HG02970 (cell line): Measurements from ENCODE around the gene CDC42SE2.
"Not testable (repeated sequence)": the region's sequence is repeated elsewhere in the genome, so short reads cannot be mapped to it uniquely, and the experiment has no call there.

Experiments used
- ATAC-seq: cut with Tn5 transposase; IDR thresholded peaks from one replicate; pipeline ENCODE4 v1.9.1; 2021; ENCODE audit warnings: mild to moderate bottlenecking, moderate library complexity, moderate number of reproducible peaks; ENCODE audit not compliant: unreplicated experiment, low FRiP score

Gene CDC42SE2

DNA sequence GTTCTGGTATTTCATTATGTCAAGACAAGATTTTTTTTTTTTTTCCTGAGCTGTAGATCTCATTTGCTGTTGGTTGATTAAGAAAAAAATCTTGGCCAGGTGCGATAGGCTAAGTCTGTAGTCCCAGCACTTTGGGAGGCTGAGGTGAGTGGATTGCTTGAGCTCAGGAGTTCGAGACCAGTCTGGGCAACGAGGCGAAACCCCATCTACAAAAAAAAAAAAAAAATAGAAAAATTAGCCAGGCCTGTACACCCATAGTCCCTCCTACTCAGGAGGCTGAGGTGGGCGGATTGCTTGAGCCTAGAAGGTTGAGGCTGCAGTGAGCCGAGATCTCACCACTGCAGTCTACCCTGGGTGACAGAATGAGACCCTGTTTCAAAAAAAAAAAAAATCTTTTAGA is 12.2 kb downstream of the CDC42SE2 start:
- ATAC-seq = no peak

DNA sequence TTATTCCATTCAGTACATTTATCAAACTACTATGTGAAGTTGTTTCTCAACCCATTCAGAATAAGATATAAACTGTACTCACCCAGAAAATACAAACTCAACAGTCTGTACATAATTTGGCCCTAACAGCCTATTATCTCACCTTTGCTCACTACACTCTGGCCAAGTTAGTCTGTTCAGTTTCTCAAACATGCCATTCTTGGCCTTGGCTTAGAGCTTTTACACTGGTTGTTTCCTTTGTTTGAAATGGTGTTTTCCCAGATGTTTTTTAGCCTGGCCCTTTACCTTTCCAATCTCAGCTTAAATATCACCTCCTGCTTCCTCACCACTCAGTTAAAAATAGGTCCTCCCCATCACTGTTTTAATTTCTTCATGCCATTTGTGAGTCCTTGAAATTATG is 13.6 kb downstream of the CDC42SE2 start:
- no peak for ATAC-seq

DNA sequence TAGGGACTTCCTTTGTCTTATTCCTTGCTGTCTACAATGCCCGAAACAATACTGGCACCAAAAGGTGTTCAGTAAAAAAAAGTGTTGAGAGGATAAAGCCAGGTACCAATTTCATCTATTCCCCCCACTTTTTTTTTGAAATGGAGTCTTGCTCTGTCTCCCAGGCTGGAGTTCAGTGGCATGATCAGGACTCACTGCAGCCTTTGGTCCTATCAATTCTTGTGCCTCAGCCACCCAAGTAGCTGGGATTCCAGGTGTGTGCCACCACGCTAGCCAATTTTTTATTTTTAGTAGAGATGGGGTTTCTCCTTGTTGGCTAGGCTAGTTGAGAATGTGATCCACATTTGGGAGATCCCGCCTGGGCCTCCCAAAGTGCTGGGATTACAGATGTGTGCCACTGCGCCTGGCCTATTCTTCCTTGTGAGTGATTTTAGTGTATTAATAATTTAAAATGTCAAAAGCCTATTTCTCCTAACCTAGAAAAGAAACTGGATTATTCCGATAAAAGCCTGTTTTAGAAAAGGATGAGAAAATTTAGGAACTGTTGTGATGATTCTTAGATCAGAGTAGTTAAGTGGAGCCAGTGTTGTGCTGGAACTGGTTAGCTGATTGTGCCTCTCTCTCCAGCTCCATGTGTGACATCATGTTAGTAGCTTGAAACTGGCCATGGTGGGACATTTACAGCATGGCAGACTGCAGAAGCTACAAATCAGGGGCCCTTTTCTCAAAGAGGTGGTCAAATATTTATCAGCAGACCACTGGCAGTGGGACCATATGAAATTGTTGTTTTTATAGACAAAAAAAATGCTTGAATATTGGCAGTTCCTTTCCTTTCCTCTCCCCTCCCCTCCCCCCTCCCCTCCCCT is 14.3 kb downstream of the CDC42SE2 start:
- ATAC-seq = no peak

DNA sequence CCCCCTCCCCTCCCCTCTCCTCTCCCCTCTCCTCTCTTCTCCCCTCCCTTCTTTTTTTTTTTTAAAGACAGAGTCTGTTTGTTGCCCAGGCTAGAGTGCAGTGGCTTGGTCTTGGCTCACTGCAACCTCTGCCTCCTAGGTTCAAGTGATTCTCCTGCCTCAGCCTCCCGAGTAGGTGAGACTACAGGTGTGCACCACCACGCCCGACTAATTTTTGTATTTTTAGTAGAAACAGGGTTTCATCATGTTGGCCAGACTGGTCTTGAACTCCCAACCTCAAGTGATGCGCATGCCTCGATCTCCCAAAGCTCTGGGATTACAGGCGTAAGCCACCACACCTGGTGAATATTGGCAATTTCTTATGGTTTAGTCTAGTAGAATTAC is 14.9 kb downstream of the CDC42SE2 start:
- not testable (repeated sequence) for ATAC-seq

DNA sequence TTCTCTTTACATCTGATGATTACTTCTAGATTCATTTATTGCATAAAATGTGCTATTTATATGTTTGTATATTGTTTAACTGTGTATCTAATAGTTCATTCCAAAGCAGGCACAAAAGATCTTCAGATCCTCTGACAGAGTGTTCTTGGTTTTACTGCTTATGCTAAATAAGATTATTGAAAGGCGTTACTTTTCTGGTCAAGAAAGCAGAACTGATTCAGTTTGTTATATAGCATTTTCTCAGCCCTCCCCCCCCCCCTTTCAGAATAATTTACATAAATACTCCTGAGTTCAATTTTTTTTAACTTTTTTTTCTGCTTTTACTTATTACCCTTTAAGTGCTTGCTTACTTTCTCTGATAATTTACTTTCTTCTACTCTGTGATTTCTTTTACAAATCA is 15.4 kb downstream of the CDC42SE2 start:
- ATAC-seq = no peak

DNA sequence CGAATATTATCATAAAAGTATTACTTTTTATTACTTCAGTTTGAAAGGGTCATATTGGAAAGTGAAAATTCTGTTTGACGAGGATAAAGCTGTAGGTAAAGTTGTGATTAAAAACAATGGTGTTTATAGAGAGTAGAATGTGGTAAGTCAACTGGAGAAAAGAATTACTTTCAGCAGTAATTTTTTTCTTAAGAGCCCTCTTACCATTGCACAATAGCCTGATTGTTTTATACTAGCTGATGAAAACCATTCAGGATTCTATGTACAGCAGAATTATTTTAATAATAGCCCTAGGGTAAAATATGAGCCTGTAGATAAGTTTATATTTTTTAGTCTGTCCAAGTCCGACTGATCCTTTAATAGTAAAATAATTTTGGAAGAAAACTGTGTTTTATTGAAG is 16.6 kb downstream of the CDC42SE2 start:
- ATAC-seq = no peak

DNA sequence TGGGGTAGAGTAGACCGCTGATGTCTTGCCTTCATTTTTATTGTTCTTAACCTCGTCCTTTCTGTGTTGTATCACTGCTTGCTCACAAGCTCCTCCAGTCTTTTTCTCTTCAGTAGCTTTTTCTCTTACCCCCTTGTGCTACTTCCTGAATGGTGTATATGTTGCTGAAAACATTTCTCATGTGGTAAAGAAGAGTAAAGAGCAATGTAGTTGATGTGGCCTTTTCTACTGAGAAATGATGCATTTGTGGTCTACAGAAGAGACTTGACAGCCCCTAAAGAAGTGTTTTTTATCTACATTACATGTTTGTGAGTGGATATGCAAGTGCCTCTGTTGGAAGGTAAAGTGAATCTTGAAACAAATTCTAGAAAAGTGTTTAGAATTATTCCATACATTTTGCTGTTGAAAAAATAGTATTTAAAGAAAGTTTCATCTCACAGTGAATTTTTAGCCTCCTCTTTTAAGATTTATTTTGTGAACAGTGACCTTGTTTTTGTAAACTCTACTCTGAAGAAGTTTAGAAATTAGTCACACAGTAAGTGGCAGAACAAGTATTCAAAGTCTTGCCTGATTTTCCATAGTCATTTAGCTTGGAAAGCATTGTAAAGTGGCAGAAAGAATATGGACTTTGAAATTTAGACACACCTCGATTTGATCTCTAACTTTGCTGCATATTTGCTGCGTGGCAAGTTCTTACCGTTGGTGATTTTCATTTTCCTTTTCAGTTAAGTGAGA is 17.4 kb downstream of the CDC42SE2 start:
- ATAC-seq = no peak

DNA sequence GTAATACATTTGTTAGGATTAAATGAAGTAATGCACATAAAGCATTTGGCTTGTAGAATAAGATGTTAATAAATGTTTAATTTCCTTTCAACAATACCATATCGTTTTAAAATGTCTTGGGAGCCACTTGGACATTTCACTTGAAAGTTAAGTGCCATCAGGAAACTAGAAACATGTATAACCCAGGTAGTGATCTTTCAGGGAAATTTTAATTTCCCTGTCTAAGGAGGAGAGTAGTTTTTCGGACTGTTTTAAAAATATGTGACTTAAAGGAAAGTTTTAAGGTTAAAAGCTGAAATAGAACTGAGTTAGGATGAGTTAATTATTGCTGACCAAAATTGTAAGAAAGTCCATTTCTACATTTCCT is 18.0 kb downstream of the CDC42SE2 start:
- ATAC-seq = no peak

DNA sequence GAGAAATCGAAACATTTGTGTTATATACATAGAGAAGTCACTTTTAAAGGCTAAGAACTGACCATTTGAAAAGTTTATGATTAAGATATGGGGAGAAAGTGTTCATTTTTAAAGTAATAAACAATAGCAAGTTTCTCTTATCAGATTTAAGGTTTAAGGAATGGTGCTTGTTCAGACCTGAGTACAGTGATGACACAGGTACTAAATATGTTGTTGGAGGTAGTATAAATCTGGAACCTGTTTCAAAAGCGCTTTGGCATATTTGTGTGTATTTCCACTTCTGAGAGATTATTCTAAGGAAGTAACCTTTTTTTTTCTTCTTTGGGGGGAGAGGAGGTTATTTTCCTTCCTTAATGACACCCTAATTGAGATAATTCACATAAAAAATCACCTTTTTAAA is 18.4 kb downstream of the CDC42SE2 start:
- no peak for ATAC-seq

DNA sequence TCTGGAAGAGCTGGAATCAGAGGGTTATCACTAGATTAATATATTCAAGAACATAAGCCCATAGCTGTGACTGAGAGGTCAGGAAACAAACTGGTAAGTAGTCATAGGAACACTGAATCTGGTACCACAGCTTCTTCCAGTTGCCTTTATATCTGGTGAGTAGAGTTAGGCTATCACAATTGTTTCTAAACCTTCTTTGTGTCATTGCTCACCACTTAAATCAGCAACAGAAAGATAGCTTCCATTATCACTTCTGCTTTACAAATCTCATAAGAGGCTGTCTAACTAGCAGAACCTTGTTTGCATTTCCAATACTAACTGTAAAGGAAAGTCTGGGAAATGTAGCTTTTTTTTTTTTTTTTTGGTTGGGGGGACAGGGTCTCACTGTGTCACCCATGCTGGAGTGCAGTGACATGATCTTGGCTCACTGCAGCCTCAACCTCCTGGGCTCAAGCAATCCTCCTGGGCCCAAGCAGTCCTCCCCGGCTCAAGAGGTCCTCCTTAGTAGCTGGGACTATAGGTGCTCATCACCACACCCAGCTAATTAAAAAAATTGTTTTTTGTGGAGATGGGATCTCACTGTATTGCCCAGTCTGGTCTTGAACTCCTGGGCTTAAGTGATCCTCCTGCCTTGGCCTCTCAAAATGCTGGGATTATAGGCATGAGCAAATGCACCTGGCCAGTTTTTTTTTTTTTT is 22.0 kb downstream of the CDC42SE2 start:
- ATAC-seq = no peak

DNA sequence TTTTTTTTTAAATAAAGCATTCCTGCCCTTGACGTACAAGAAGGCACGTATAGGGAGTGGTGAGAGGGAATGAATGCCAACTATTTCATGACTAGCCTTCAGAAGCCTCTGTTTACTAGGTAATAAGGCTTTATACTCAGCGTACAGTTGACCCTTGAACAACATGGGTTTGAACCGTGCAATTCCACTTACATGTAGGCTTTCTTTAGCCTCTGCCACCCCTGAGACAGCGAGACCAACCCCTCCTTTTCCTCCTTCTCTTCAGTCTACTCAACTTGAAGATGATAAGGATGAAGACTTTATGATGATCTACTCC is 22.5 kb downstream of the CDC42SE2 start:
- ATAC-seq = no peak

DNA sequence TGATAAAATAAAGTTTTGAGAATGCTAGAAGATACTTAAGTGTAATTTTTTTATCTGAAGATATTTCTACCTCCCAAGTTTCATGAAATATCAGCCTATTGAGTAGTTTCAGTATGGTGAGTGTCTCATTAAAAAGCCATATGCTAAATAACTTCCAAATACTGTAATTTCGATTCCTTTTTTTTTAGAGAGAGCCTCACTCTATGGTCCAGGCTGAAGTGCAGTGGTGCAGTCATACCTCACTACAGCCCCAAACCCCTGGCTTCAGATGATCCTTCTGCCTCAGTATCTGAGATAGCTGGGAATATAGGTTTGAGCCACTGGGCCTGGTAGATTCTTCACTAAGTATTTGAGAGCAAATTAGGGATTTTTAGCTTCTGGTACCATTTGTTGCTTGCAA is 24.5 kb downstream of the CDC42SE2 start:
- ATAC-seq = no peak

DNA sequence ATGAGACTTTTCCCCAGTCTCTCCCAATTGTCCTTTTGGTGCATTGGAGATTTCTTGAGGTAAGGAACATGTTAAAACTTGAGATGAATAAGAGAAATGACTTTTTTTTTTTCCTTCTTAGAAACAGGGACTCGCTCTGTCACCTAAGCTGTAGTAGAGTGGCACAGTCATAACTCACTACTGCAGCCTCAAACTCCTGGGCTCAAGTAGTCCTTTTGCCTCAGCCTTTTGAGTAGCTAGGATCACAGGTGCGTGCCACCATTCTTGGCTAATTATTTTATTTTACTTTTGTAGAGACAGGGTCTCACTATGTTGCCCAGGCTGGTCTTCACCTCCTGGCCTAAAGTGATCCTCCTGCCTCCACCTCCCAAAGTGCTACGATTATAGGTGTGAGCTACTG is 25.9 kb downstream of the CDC42SE2 start:
- ATAC-seq = no peak

DNA sequence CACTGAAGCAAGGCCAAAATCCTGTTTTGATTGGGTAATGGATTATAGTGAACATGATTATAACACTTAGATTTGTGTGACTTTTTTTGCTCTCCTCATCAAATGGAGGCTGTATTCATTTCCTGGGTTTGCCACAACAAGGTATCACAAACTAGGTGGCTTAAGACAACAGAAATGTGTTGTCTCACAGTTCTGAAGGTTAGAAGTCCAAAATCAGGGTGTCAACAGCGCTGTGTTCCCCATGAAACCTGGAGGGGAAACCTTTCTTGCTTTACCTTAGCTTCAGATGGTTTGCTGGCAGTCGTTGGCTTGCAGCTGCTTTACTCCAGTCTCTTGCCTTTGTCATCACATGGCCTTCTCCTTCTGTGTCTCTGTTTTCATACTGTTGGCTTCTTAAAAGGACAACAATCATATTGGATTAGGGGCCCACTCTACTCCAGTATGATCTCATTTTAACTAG is 32.4 kb downstream of the CDC42SE2 start:
- ATAC-seq = no peak

DNA sequence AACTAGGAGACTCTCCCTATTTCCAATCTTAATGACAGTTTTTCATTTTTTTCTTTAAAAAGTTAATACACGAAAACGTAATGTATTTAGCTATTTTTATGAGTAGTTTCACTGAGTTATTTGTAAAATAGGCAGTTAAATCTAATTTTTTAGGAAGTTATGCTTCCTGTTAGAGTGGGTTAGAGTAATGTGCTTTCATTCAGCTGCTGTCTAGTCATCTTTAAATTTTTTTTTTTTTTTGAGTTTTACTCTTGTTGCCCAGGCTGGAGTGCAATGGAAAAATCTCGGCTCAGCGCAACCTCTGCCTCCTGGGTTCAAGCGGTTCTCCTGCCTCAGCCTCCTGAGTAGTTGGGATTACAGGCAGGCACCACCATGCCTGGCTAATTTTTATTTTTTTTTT is 34.0 kb downstream of the CDC42SE2 start:
- ATAC-seq = no peak

DNA sequence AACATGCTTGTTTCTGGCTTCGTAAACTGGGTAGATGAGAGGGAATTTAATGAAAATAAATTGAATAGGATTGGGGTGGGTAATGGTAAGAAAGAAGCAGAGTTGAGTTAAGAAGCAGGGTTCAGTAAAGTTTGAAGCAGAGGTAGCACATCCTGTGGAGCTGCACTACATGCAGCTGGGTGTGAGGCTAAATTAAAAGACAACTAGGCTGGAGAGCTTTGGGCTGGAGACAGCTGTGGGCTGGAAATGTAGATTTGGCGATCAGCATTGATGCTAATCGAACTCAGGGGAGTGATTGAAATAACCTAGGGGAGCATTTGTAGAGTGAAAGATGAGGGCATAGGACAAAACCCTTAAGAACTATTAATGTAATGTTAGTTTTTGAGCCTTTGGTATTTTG is 35.6 kb downstream of the CDC42SE2 start:
- no peak for ATAC-seq

DNA sequence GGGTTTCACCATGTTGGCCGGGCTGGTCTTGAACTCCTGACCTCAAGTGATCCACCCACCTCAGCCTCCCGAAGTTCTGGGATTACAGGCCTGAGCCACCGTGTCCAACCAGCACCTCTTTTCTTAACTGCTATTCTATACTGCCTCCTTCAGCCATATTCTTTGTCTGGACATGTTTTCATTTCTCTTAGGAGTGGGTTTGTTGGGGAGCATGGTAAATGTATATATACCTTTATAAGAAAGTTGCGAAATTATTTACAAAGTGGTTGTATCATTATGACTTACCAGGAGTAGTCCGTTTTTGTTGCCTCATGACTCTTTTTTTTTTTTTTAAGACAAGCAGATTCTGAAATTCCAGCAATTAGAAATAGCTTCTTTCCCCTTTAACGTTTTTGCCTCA is 38.7 kb downstream of the CDC42SE2 start:
- ATAC-seq = no peak

DNA sequence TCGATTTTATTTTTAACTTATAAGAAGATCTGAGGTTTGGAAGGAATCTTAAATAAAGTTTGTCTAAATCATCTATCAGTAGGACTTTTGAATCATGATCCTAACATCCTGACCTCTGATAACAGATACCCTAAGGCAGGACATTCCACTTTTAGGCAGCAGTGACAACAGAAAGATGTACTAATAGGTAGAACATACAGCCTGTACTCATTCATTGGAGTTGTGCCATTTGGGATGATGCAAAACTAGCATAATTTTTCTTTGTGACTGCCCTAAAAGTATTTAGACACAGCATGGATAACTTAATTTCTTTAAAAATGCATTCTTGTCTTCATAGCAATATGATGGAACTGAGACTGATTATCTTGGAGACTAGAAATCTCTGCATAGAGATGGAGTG is 39.7 kb downstream of the CDC42SE2 start:
- no peak for ATAC-seq

DNA sequence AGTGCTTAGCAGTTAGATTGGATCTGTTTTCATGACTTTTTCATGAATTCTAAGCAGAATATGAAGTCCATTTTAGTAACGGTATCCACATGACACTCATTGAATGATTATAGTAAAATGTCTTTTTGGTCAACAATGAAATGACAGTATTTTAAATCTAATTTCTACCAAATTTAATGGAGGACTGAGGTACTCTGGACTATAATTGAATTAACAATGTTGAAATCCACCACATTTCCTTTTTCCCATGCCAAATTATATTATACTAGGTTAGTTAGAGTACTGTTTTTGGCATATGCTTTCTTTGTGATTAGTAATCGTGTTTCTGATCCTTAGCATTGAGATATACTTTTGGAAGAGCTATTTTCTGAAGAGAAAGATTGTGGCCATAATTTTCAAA is 40.6 kb downstream of the CDC42SE2 start:
- no peak for ATAC-seq

DNA sequence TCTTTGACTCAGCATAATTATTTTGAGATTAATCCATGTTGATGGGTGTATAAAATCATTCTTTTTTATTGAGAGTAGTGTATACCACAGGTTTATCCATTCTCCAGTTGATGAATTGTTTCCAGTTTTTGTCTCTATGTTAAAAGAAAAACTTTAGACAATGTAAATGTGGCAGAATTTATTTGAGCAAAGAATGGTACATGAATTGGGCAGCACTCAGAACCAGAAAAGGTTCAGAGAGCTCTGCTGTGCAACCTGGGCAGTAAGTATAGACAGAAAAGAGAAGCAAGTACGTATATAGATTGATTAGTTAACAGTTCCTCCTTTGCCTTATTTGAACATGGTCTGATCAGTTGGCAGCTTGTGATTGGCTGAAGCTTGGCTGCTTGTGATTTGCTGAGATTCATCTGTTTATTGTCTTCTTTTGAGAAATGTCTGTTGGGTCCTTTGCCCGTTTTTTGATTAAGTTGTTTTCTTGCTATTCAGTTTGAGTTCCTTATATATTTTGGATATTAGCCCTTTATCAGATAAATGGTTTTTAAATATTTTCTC is 41.4 kb downstream of the CDC42SE2 start:
- ATAC-seq = no peak

DNA sequence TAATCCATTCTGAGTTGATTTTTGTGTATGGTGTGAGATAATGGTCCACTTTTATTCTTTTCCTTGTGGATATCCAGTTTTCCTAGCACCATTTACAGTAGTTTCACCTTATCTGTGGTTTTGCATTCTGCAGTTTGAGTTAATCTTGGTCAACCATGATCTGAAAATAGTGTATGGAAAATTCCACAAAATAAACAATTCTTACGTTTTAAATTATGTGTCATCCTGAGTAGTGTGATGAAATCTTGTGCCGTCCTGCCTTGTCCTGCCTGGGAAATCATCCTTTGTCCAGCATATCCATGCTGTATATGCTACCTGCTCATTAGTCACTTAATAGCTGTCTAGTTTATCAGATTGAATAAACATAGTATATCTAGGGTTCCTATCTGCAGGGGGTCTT is 42.1 kb downstream of the CDC42SE2 start:
- ATAC-seq = no peak
